OCI-LY7 (cell line): Measurements from ENCODE around the gene CIAO1. TPM values are rescaled to one million over a fixed set of nuclear protein-coding genes. Genes with fewer than 3 reads are reported as not detected.
A peak's percentile ranks its signal among the peaks of the same experiment; 100 is the strongest.

Source experiments
- BruUV-seq: library from RNA; stranded (reverse); fragments of 400-500 nt; replicated peaks from 2 replicates; lab custom pipeline; 2021; lab: Mats Ljungman, UMichigan
- CTCF ChIA-PET: fragments of 300-600 bp; sonication (Branson Sonifier 250); formaldehyde crosslinking; loops from one replicate; lab custom pipeline; 2022; ENCODE audit warnings: antibody characterized with exemption; ENCODE audit not compliant: unreplicated experiment; lab: Charles Lee
- POLR2A ChIA-PET: fragments of 300-600 bp; sonication (Branson Sonifier 250); formaldehyde crosslinking; loops from one replicate; lab custom pipeline; 2022; ENCODE audit warnings: antibody characterized with exemption; lab: Charles Lee
- DNase-seq: peaks from one replicate; pipeline ENCODE4 v3.0.0-alpha.2; 2015; ENCODE audit warnings: low spot score
- H2AFZ ChIP-seq: fragments of 200-600 bp; sonication (generic), shearing (Covaris generic); 2 replicates; pipeline ENCODE4 v1.6.1; 2014; ENCODE audit warnings: mild to moderate bottlenecking, antibody characterized with exemption, low read length, moderate library complexity
- H3K27ac ChIP-seq: fragments of 200-600 bp; sonication (generic); 2 replicates; pipeline ENCODE4 v1.5.1; 2014; ENCODE audit warnings: mixed run types, low read depth, mild to moderate bottlenecking, moderate library complexity, low read length, inconsistent platforms; ENCODE audit not compliant: poor library complexity, severe bottlenecking
- H3K36me3 ChIP-seq: fragments of 200-600 bp; sonication (generic); 2 replicates; pipeline ENCODE4 v1.6.1; 2014; ENCODE audit warnings: mild to moderate bottlenecking, antibody characterized with exemption, low read length, moderate library complexity, mixed read lengths; ENCODE audit not compliant: insufficient read depth
- H3K4me1 ChIP-seq: fragments of 200-600 bp; sonication (generic); 2 replicates; pipeline ENCODE4 v1.5.1; 2014; ENCODE audit warnings: mild to moderate bottlenecking, low read length; ENCODE audit not compliant: insufficient read depth, poor library complexity, severe bottlenecking
- H3K4me2 ChIP-seq: fragments of 200-600 bp; sonication (generic); 2 replicates; pipeline ENCODE4 v1.6.1; 2014; ENCODE audit warnings: mild to moderate bottlenecking, low read length
- H3K4me3 ChIP-seq: fragments of 200-600 bp; sonication (generic); 2 replicates; pipeline ENCODE4 v1.5.1; 2014; ENCODE audit warnings: mild to moderate bottlenecking, low read depth, low read length; ENCODE audit not compliant: poor library complexity, severe bottlenecking
- H3K79me2 ChIP-seq: fragments of 200-600 bp; sonication (generic); 2 replicates; pipeline ENCODE4 v1.6.1; 2016; ENCODE audit warnings: low read depth, mild to moderate bottlenecking, low read length, moderate library complexity, mixed read lengths; ENCODE audit not compliant: insufficient read depth
- H3K9me2 ChIP-seq: fragments of 200-600 bp; sonication (generic); 2 replicates; pipeline ENCODE4 v1.6.1; 2016; ENCODE audit warnings: mild to moderate bottlenecking, low read length, mixed read lengths; ENCODE audit not compliant: insufficient read depth
- H3K9me3 ChIP-seq: fragments of 200-600 bp; sonication (generic); 2 replicates; pipeline ENCODE4 v1.6.1; 2014; ENCODE audit warnings: mild to moderate bottlenecking, mixed run types, low read length, mixed read lengths
- H4K20me1 ChIP-seq: fragments of 200-600 bp; sonication (generic); 2 replicates; pipeline ENCODE4 v1.6.1; 2014; ENCODE audit warnings: mild to moderate bottlenecking, antibody characterized with exemption, low read length, moderate library complexity, mixed read lengths; ENCODE audit not compliant: insufficient read depth
- EZH2phosphoT487 ChIP-seq: fragments of 200-600 bp; sonication (generic); IDR thresholded peaks from 2 replicates; pipeline ENCODE4 v1.6.1; 2018; ENCODE audit warnings: low read depth, borderline replicate concordance, mild to moderate bottlenecking, mixed run types, antibody characterized with exemption, low read length, moderate library complexity, mixed read lengths
- intact Hi-C: fragments of 100-400 bp; cut with micrococcal nuclease; formaldehyde crosslinking; loops from one replicate; pipeline ENCODE4 v1.10.0; 2022; ENCODE audit not compliant: unreplicated experiment
- total RNA-seq, 2 experiments: library from RNA; depleted of rRNA in 1 of 2; stranded (reverse); fragments of >200 nt in 1 of 2; shearing (Covaris generic) in 1 of 2; gene quantifications; 2 replicates each; pipeline ENCODE4 v1.2.3, GENCODE V29; 2014 to 2022
- TF ChIP-seq, protein P1 (sequence below): fragments of 200-600 bp; sonication (generic); conservative IDR thresholded peaks from 2 replicates; pipeline ENCODE4 v1.5.1; 2014; ENCODE audit warnings: mild to moderate bottlenecking, antibody characterized with exemption, low read length, moderate library complexity, mixed read lengths

CIAO1 gene
- total RNA-seq, 2 experiments from 2014 or later, result 89.6 to 128 TPM

DNA sequence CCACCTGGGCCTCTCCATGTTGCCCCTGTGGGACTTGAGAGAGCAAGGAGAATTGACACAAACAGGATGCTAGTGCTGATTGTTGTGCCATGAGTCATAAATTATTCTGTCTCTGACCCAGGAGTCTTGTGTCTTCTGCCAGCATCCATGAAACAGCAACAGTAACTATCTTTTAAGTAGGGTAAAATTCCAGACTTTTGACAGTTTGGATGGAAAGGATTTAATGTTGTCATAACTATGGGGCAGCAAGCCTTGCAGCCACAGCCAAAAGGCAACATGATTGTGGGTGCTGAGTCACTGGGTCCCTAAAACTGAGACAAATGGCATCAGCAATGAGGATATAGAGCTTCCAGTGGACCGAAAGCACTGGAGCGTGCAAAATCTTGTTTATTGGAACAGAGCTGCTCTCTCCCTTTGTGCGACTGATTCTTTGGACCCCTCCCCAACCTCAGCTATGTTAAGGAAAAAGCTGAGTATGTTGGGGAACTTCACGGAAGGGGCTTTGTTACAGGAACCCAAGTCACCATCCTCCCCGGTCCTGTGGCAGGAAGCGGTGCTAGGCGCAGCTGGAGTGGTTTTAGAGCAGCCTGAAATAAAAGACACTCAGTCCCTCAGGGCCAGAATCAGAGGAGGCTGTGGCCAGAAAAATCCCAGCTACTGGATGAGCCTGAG is 49.5 kb downstream of the CIAO1 start:
- Histone ChIP-seq H3K4me1 (peaks cover 35% of the 10 kb centered on the region), H4K20me1 (no peaks in the 10 kb centered on the region), H3K4me2 (peak overlapping the region; percentile 58), H3K79me2 (no peaks in the 10 kb centered on the region), H3K27ac (peak overlapping the region; percentile 23), H3K9me2 (no peaks in the 10 kb centered on the region), H2AFZ (peak overlapping the region; percentile 61; the same call in 1 of the 2 replicates), H3K4me3 (peak overlapping the region; percentile 5), H3K9me3 (no peaks in the 10 kb centered on the region), H3K36me3 (no peaks in the 10 kb centered on the region)
- CTCF ChIA-PET, result interaction anchor here (0.6 kb wide), 1 partner anchor 9 kb away, joined by 3 read pairs; the partner anchor contains the start of gene ITPRIPL1
- intact Hi-C loops, result no loop called here
- TF ChIP-seq, protein P1, sequence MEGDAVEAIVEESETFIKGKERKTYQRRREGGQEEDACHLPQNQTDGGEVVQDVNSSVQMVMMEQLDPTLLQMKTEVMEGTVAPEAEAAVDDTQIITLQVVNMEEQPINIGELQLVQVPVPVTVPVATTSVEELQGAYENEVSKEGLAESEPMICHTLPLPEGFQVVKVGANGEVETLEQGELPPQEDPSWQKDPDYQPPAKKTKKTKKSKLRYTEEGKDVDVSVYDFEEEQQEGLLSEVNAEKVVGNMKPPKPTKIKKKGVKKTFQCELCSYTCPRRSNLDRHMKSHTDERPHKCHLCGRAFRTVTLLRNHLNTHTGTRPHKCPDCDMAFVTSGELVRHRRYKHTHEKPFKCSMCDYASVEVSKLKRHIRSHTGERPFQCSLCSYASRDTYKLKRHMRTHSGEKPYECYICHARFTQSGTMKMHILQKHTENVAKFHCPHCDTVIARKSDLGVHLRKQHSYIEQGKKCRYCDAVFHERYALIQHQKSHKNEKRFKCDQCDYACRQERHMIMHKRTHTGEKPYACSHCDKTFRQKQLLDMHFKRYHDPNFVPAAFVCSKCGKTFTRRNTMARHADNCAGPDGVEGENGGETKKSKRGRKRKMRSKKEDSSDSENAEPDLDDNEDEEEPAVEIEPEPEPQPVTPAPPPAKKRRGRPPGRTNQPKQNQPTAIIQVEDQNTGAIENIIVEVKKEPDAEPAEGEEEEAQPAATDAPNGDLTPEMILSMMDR, result no peak
- no peak for TF ChIP-seq EZH2phosphoT487
- POLR2A ChIA-PET, result interaction anchor here (1.6 kb wide), 1 partner anchor 26 kb away, joined by 6 read pairs; no protein-coding TSS in a partner anchor
- peak; percentile 43 for DNase-seq
- no TSS peak for BruUV-seq

DNA sequence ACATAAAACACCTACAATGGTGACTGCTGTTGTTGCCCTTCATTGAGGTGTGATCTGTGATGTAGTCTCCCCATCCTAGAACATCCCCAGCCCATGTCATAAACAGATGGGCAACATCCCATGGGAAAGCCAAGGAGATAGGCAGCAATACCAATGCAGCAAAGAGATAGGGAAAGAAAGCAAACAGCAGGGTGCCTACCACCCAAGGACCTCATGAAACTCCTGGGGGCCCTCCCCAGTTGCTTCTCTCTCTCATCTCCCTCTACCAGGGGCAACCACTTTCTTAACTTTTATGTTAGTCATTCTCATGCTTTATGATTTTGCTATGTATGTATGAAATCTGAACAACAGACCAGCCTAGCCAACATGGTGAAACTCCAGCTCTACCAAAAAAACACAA is 51.0 kb downstream of the CIAO1 start:
- Histone ChIP-seq H3K9me2 (no peaks in the 10 kb centered on the region), H3K79me2 (no peaks in the 10 kb centered on the region), H3K4me1 (peaks cover 42% of the 10 kb centered on the region), H3K4me3 (no peak overlapping the region), H4K20me1 (no peaks in the 10 kb centered on the region), H3K4me2 (no peak overlapping the region), H3K9me3 (no peaks in the 10 kb centered on the region), H3K36me3 (no peaks in the 10 kb centered on the region), H3K27ac (no peak overlapping the region), H2AFZ (no peak overlapping the region)
- CTCF ChIA-PET, result no interaction called here
- TF ChIP-seq, protein P1, result no peak
- TF ChIP-seq EZH2phosphoT487, result no peak
- intact Hi-C loops, result no loop called here
- no peak for DNase-seq
- no TSS peak for BruUV-seq
- POLR2A ChIA-PET, result interaction anchor here (0.6 kb wide), 1 partner anchor 47 kb away, joined by 3 read pairs; no protein-coding TSS in a partner anchor

DNA sequence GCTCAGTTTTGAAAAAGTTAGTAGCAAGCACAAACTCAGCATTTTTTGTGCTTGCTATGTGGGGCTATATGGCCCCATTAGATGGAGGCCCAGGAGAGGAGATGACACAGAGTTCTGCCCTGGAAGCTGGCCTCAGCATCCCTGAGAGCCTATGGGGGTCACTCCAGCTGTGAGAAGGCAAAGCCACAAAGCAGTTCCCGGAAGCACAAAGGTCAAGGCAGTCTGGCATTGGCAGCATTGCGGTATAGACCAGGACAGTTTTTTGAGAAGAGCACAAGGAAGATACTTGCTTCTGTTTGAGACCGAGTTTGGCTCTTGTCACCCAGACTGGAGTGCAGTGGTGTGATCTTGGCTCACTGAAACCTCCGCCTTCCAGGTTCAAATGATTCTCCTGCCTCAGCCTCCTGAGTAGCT is 51.6 kb downstream of the CIAO1 start:
- no peak overlapping the region for H3K4me3 ChIP-seq
- no peak overlapping the region for H3K4me2 ChIP-seq
- intact Hi-C loops, result no loop called here
- CTCF ChIA-PET, result no interaction called here
- no peak for DNase-seq
- TF ChIP-seq, protein P1, result no peak
- TF ChIP-seq EZH2phosphoT487, result no peak
- no peaks in the 10 kb centered on the region for H3K9me3 ChIP-seq
- BruUV-seq, result no TSS peak
- H3K4me1 ChIP-seq, result peaks cover 48% of the 10 kb centered on the region
- POLR2A ChIA-PET, result interaction anchor here (0.6 kb wide), 2 partner anchors 10 to 48 kb away, joined by 3 read pairs; no protein-coding TSS in a partner anchor
- H4K20me1 ChIP-seq, result no peaks in the 10 kb centered on the region
- no peaks in the 10 kb centered on the region for H3K36me3 ChIP-seq
- no peaks in the 10 kb centered on the region for H3K9me2 ChIP-seq
- H3K79me2 ChIP-seq, result no peaks in the 10 kb centered on the region
- no peak overlapping the region for H2AFZ ChIP-seq
- H3K27ac ChIP-seq, result no peak overlapping the region
